Choroid plexus epithelial cell (primary cell): ENCODE data around the gene ZNF423.

Source experiments
- DNase-seq: peaks from one replicate; pipeline ENCODE4 v3.0.0-alpha.2; 2010; ENCODE audit warnings: low read depth
- H3K4me3 ChIP-seq: 2 replicates; pipeline ENCODE4 v1.5.1; 2011; ENCODE audit warnings: low read depth, mild to moderate bottlenecking, control low read depth, low read length, moderate library complexity
- CTCF ChIP-seq: conservative IDR thresholded peaks from 2 replicates; pipeline ENCODE4 v1.5.1; 2011; ENCODE audit warnings: low read depth, mild to moderate bottlenecking, control low read depth, inconsistent platforms, low read length, moderate library complexity

ZNF423 gene

GRCh38 chr16:49755313-49755620 is 100.6 kb downstream of the ZNF423 start:
- peak; percentile 76 for TF ChIP-seq CTCF
- peak overlapping the region; percentile 60 for H3K4me3 ChIP-seq
- peak; percentile 76 for DNase-seq

GRCh38 chr16:49754495-49755312 is 101.2 kb downstream of the ZNF423 start:
- no peak for TF ChIP-seq CTCF
- peak; percentile 33 for DNase-seq
- H3K4me3 ChIP-seq, result peak overlapping the region; percentile 60

- no peak for DNase-seq
- H3K4me3 ChIP-seq, result no peak overlapping the region
- TF ChIP-seq CTCF, result no peak
Measured at GRCh38 chr16:49750341-49751000, 105.4 kb downstream of the ZNF423 start.

GRCh38 chr16:49749816-49750215 is 106.1 kb downstream of the ZNF423 start:
- DNase-seq, result no peak
- no peak for TF ChIP-seq CTCF
- no peak overlapping the region for H3K4me3 ChIP-seq

- no peak for TF ChIP-seq CTCF
Measured at GRCh38 chr16:49748322-49748721, 107.6 kb downstream of the ZNF423 start.

GRCh38 chr16:49747654-49748053 is 108.3 kb downstream of the ZNF423 start:
- no peak for TF ChIP-seq CTCF

More at GRCh38 chr16:49748322-49748721, 107.6 kb downstream of the ZNF423 start:
- H3K4me3 ChIP-seq, result no peak overlapping the region
- DNase-seq, result peak; percentile 51

More at GRCh38 chr16:49747654-49748053, 108.3 kb downstream of the ZNF423 start:
- DNase-seq, result no peak
- H3K4me3 ChIP-seq, result no peak overlapping the region
